Activated T-cell treated with anti-CD3 and anti-CD28 coated beads, Interleukin-2, amount 50 U/mL, for 48 hours (primary cell): ENCODE results near the gene SUDS3.
"Not testable (repeated sequence)": the region's sequence is repeated elsewhere in the genome, so short reads cannot be mapped to it uniquely, and the experiment has no call there.

Source experiments
- DNase-seq, 2 experiments: peaks; one replicate each; pipeline ENCODE4 v3.0.0-alpha.2; 2020

SUDS3 gene

GRCh38 chr12:118376089-118377020 lies at the start of gene SUDS3:
Gene SUDS3 (plus strand): TSS chr12:118376555. CDS start chr12:118376692, 137 bp downstream.
- peak; percentile 98 to 99 for DNase-seq

GRCh38 chr12:118326991-118327390 lies 49.4 kb upstream of the SUDS3 start:
- DNase-seq: no peak

GRCh38 chr12:118327391-118327790 lies 49.0 kb upstream of the SUDS3 start:
- DNase-seq: no peak

- DNase-seq: no peak
Measured at GRCh38 chr12:118328486-118329330, 47.6 kb upstream of the SUDS3 start.

GRCh38 chr12:118330421-118331018 lies 45.8 kb upstream of the SUDS3 start:
- no peak for DNase-seq

- no peak for DNase-seq
Measured at GRCh38 chr12:118332511-118332910, 43.8 kb upstream of the SUDS3 start.

GRCh38 chr12:118334241-118334640 lies 42.1 kb upstream of the SUDS3 start:
- no peak for DNase-seq

GRCh38 chr12:118334939-118335567 lies 41.3 kb upstream of the SUDS3 start:
- no peak for DNase-seq

GRCh38 chr12:118336123-118336522 lies 40.2 kb upstream of the SUDS3 start:
- no peak for DNase-seq

- DNase-seq: no peak
Measured at GRCh38 chr12:118337194-118337838, 39.0 kb upstream of the SUDS3 start.

GRCh38 chr12:118342090-118342489 lies 34.3 kb upstream of the SUDS3 start:
- no peak for DNase-seq

- DNase-seq: no peak
Measured at GRCh38 chr12:118344829-118345228, 31.5 kb upstream of the SUDS3 start.

- no peak for DNase-seq
Measured at GRCh38 chr12:118345355-118345754, 31.0 kb upstream of the SUDS3 start.

GRCh38 chr12:118346895-118347294 lies 29.5 kb upstream of the SUDS3 start:
- no peak for DNase-seq

- DNase-seq: no peak
Measured at GRCh38 chr12:118347916-118348315, 28.4 kb upstream of the SUDS3 start.

- DNase-seq: no peak
Measured at GRCh38 chr12:118350908-118351559, 25.3 kb upstream of the SUDS3 start.

- DNase-seq: no peak
Measured at GRCh38 chr12:118353721-118354120, 22.6 kb upstream of the SUDS3 start.

- DNase-seq: not testable (repeated sequence)
Measured at GRCh38 chr12:118354503-118354902, 21.9 kb upstream of the SUDS3 start.

- no peak for DNase-seq
Measured at GRCh38 chr12:118354903-118355302, 21.5 kb upstream of the SUDS3 start.

- no peak for DNase-seq
Measured at GRCh38 chr12:118355843-118356242, 20.5 kb upstream of the SUDS3 start.

- DNase-seq: no peak
Measured at GRCh38 chr12:118356809-118357256, 19.5 kb upstream of the SUDS3 start.
